Mononuclear cell (primary cell): ENCODE measurements around the gene PIGM. TPM values are rescaled to one million over a fixed set of nuclear protein-coding genes. Genes with fewer than 3 reads are reported as not detected.

Experiments
- H3K27me3 ChIP-seq: 2 replicates; pipeline ENCODE4 v1.6.0; 2011; ENCODE audit warnings: low read length, control low read depth; ENCODE audit not compliant: insufficient read depth
- H3K4me1 ChIP-seq: 2 replicates; pipeline ENCODE4 v1.5.1; 2011; ENCODE audit warnings: mild to moderate bottlenecking, low read length, control low read depth; ENCODE audit not compliant: insufficient read depth
- H3K4me3 ChIP-seq: 2 replicates; pipeline ENCODE4 v1.5.1; 2011; ENCODE audit warnings: mild to moderate bottlenecking, low read length, moderate library complexity
- H3K9me3 ChIP-seq: 2 replicates; pipeline ENCODE4 v1.5.1; 2011; ENCODE audit warnings: low read depth, mild to moderate bottlenecking, control low read depth, low read length
- total RNA-seq: library from RNA; depleted of rRNA; stranded (reverse); fragments of >200 nt; gene quantifications from one replicate; pipeline ENCODE4 v1.2.3, GENCODE V29; 2012

The PIGM gene
- total RNA-seq, 1 donor = 1.6 TPM

DNA sequence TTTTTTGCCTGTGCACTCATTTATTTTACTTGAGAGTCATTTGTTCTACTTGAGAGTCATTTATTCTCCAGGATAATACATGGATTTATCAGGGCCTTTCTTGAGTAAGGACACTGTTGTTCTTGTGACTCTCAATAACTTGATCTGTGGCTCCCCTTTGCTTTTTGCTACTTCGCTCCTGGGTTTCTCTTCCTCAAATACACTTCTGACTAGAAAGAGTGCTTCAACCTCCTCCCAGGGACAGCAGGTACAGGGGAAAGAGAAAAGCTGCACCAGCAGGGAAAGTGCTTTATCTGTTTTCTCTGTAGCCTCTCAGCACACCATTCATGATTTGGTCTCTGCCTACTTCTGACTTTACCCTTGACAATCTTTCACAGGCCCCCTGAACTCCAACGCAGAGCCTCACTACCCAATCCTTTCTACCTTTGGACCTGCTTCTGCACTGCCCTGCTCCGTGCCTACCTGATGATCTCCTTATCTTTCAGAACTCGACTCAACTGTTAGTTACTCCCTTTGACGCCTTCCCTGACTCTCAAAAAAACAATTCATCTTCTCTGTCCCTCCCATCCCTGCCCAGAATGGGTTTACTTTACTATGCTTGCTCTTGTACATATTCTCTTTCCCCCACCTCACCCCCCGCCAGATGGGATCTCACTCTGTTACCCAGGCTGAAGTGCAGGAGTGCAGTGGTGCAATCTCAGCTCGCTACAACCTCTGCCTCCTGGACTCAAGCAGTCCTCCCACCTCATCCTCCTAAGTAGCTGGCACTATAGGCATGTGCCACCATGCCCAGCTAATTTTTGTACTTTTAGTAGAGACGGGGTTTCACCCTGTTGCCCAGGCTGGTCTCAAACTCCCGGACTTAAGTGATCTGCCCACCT is 15.6 kb upstream of the PIGM start:
- H3K9me3 ChIP-seq = no peaks in the 10 kb centered on the region
- H3K4me1 ChIP-seq = peaks cover 9% of the 10 kb centered on the region
- no peaks in the 10 kb centered on the region for H3K27me3 ChIP-seq
- no peak overlapping the region for H3K4me3 ChIP-seq

DNA sequence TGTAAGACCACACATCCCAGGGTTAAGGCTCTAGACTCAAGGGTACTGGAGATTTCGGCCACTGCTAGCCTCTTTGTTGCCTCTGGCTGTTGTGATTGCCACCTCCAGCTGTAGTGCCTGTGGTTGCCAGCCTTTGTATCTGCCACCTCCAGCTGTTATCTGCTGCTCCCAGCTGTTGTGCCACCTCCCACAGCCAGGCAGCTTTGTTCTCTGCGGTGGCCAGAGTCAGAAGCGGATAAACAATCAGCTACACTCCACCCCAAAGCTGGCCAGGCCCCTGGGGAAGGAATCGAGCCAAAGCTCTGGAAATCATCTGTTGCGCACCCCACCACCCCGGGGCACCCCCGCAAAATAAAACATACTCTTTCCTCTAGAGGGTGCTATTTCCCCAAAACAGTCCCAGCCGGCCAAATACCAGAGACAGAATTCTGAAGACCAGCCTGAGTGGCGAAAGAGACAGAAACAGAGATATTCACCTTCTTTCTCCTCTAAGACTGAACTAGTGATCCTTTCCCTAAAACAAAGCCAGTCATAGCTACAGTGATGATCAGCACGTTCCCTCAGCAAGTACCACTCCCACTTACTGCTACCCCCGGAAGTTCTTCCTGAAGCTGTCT is 14.8 kb upstream of the PIGM start:
- Histone ChIP-seq H3K27me3 (no peaks in the 10 kb centered on the region), H3K9me3 (no peaks in the 10 kb centered on the region), H3K4me3 (no peak overlapping the region), H3K4me1 (peaks cover 9% of the 10 kb centered on the region)

DNA sequence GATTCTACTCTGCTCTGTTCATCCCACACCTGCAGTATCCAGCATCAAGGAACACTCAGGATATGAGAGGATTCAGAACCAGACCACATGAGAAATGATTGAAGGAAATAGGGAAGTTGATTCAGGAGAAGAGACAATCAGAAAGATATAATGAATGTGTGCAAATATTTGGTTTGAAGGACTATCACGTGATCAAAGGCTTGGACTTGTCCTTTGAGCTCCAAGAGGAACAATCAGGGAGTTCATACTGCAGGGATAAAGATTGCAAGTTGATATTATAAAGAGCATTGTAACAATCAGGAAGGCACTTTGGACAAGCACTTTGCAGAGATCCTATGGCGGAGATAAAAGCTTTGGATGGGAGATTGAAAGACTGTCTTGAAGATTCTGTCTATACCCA is 13.9 kb upstream of the PIGM start:
- H3K4me1 ChIP-seq = peaks cover 9% of the 10 kb centered on the region
- H3K9me3 ChIP-seq = no peaks in the 10 kb centered on the region
- H3K4me3 ChIP-seq = no peak overlapping the region
- no peaks in the 10 kb centered on the region for H3K27me3 ChIP-seq

DNA sequence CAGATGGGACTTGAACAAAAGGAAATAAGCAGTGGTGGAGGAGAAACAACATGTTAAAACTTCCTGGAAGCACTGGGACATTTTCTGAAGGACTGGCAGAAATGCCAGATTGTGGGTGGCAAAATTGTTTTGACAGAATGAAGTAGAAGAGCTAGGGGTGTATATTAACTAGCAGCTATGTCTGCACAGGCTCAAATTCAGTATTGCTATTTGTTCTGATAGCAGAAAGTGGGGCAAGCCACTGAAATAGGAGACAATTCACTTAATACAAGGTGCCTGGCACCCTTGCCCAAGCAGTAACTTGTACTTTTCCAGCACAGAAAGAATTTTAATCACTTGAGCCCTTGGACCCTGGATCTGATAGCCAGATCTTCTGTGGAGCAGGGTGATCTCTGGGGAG is 11.8 kb upstream of the PIGM start:
- H3K27me3 ChIP-seq = no peaks in the 10 kb centered on the region
- H3K4me1 ChIP-seq = peaks cover 9% of the 10 kb centered on the region
- H3K9me3 ChIP-seq = no peaks in the 10 kb centered on the region
- no peak overlapping the region for H3K4me3 ChIP-seq

GRCh38 chr1:160040476-160040875 is 8.7 kb upstream of the PIGM start:
- no peaks in the 10 kb centered on the region for H3K4me1 ChIP-seq
- no peaks in the 10 kb centered on the region for H3K9me3 ChIP-seq
- H3K27me3 ChIP-seq = no peaks in the 10 kb centered on the region
- no peak overlapping the region for H3K4me3 ChIP-seq

GRCh38 chr1:160032165-160032820 is 503 bp upstream of the PIGM start:
- H3K27me3 ChIP-seq = no peaks in the 10 kb centered on the region
- peaks cover 26% of the 10 kb centered on the region for H3K4me1 ChIP-seq
- H3K9me3 ChIP-seq = no peaks in the 10 kb centered on the region
- H3K4me3 ChIP-seq = peak overlapping the region; percentile 75

- Histone ChIP-seq H3K4me3 (peak overlapping the region; percentile 75), H3K9me3 (no peaks in the 10 kb centered on the region), H3K4me1 (peaks cover 26% of the 10 kb centered on the region), H3K27me3 (no peaks in the 10 kb centered on the region)
Observed at GRCh38 chr1:160030657-160031364, 979 bp downstream of the PIGM start.

- Histone ChIP-seq H3K4me1 (peaks cover 26% of the 10 kb centered on the region), H3K9me3 (no peaks in the 10 kb centered on the region), H3K4me3 (no peak overlapping the region), H3K27me3 (no peaks in the 10 kb centered on the region)
Observed at GRCh38 chr1:160028426-160028825, 3.4 kb downstream of the PIGM start.

- Histone ChIP-seq H3K4me1 (peaks cover 7% of the 10 kb centered on the region), H3K27me3 (no peaks in the 10 kb centered on the region), H3K4me3 (no peak overlapping the region), H3K9me3 (no peaks in the 10 kb centered on the region)
Observed at GRCh38 chr1:160025314-160025713, 6.5 kb downstream of the PIGM start.

DNA sequence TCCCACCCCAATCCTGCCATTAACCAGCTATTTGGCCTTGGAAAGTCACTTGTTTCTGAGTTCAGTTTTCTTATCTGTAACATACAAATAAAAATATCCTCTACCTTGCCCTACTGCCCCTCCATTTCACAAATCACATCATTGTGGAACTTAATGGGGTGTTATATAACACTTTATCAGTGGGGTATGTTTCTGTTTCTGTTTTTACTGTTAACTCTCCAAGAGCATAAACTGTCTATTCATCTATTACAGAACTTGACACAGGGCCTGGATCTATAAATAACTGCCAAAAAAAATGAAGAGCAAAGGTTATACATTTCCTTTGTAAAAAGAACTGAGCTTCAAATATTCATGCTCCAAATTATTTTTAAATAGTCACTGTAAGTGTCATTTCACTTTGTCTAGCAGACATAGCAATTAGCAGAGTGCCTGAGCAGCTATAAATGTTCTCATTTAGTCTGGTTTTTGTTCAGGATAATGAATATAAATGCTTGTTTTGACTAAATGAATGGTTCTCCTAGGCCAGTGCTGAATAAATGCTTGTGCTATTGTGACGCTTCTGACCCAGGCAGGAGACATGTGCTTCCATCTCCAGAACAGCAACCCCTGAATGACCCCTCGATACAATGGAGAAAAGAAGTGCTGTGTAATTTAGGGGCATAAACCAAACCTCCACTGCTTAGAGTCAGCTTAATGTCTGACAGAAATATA is 7.4 kb downstream of the PIGM start:
- Histone ChIP-seq H3K4me1 (no peaks in the 10 kb centered on the region), H3K4me3 (no peak overlapping the region), H3K9me3 (no peaks in the 10 kb centered on the region), H3K27me3 (no peaks in the 10 kb centered on the region)

- Histone ChIP-seq H3K27me3 (no peaks in the 10 kb centered on the region), H3K9me3 (no peaks in the 10 kb centered on the region), H3K4me1 (no peaks in the 10 kb centered on the region), H3K4me3 (no peak overlapping the region)
Observed at GRCh38 chr1:160022330-160023310, 9.2 kb downstream of the PIGM start.

- Histone ChIP-seq H3K4me3 (no peak overlapping the region), H3K4me1 (no peaks in the 10 kb centered on the region), H3K27me3 (no peaks in the 10 kb centered on the region), H3K9me3 (no peaks in the 10 kb centered on the region)
Observed at GRCh38 chr1:160021376-160022074, 10.3 kb downstream of the PIGM start.

DNA sequence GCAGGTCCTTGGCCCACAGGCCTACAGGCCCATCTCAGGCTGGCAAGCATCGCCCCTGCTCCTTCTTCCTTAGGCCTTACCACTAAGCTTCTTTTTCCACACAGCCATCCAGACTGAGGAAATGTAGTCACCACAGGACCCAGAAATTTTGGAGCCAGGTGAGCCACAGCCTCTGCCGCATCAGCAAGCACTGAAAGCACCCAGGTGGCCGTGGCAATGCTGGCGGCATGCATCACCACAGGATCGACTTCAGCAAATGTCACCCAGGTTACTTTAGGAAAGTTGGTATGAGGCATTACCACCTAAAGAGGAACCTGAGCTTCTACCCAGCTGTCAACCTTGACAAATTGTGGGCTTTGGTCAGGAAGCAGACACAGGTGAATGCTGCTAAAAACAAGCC is 11.6 kb downstream of the PIGM start:
- Histone ChIP-seq H3K27me3 (no peaks in the 10 kb centered on the region), H3K9me3 (no peaks in the 10 kb centered on the region), H3K4me1 (no peaks in the 10 kb centered on the region), H3K4me3 (no peak overlapping the region)
